ENCODE measurements around the gene ZFTA. TPM values are rescaled to one million over a fixed set of nuclear protein-coding genes. Genes with fewer than 3 reads are reported as not detected.

Gene ZFTA
- polyA plus RNA-seq, 3 donors: 1.2 TPM; not detected in 2

DNA sequence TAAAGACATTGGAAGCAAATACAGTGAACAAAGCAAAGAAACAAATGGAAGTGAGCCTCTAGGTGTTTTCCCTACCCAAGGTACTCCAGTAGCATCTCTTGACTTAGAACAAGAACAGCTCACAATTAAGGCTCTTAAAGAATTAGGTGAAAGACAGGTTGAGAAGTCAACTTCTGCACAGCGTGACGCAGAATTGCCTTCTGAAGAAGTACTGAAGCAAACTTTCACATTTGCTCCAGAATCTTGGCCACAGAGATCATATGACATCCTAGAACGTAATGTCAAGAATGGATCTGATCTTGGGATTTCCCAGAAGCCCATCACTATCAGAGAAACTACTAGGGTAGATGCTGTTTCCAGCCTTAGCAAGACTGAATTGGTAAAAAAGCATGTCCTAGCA lies 48.0 kb downstream of the ZFTA start:
- H3K9ac ChIP-seq (ENCODE audit: insufficient read depth, low read length, poor library complexity, severe bottlenecking): no peak overlapping the region
- no peaks in the 10 kb centered on the region for H3K4me1 ChIP-seq (ENCODE audit: control insufficient read depth in 1 of 2, insufficient read depth in 2 of 2, low read length in 2 of 2)
- H3K4me2 ChIP-seq (replicated peaks; ENCODE audit: extremely low read depth, low read length, poor library complexity, severe bottlenecking): no peak overlapping the region
- no peaks in the 10 kb centered on the region for H3K9me3 Mint-ChIP-seq
- H3K9me3 ChIP-seq (replicated peaks in 1 of 2; ENCODE audit: control insufficient read depth in 1 of 2, insufficient read depth in 1 of 2, low read length in 2 of 2): no peaks in the 10 kb centered on the region
- peaks cover 100% of the 10 kb centered on the region for H3K79me2 ChIP-seq (ENCODE audit: insufficient read depth, low read length)
- no peak overlapping the region for H3K27ac ChIP-seq (ENCODE audit: low read depth in 1 of 2, low read length in 2 of 2)
- peaks cover 100% of the 10 kb centered on the region for H4K20me1 ChIP-seq (ENCODE audit: insufficient read depth, low read length)
- peaks cover 4% of the 10 kb centered on the region for H3K4me1 Mint-ChIP-seq
- WGBS (ENCODE audit: insufficient coverage): 100% methylated on average over 3 of the region's 3 CpGs
- H3K4me3 Mint-ChIP-seq: no peak overlapping the region
- H3K27me3 ChIP-seq (ENCODE audit: control insufficient read depth in 2 of 2, insufficient read depth in 2 of 2, low read length in 2 of 2): no peaks in the 10 kb centered on the region
- TF ChIP-seq, protein P1, sequence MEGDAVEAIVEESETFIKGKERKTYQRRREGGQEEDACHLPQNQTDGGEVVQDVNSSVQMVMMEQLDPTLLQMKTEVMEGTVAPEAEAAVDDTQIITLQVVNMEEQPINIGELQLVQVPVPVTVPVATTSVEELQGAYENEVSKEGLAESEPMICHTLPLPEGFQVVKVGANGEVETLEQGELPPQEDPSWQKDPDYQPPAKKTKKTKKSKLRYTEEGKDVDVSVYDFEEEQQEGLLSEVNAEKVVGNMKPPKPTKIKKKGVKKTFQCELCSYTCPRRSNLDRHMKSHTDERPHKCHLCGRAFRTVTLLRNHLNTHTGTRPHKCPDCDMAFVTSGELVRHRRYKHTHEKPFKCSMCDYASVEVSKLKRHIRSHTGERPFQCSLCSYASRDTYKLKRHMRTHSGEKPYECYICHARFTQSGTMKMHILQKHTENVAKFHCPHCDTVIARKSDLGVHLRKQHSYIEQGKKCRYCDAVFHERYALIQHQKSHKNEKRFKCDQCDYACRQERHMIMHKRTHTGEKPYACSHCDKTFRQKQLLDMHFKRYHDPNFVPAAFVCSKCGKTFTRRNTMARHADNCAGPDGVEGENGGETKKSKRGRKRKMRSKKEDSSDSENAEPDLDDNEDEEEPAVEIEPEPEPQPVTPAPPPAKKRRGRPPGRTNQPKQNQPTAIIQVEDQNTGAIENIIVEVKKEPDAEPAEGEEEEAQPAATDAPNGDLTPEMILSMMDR (IDR thresholded peaks at IDR 0.05): no peak
- H3K4me3 ChIP-seq (replicated peaks in 1 of 3; ENCODE audit: low read depth in 2 of 3, low read length in 3 of 3): no peak overlapping the region
- peaks cover 0 to 21% of the 10 kb centered on the region in 2 donors for H3K36me3 ChIP-seq (replicated peaks in 1 of 2; ENCODE audit: control insufficient read depth in 1 of 2, insufficient read depth in 2 of 2, low read length in 2 of 2)
- no peak for DNase-seq
- H3K27ac Mint-ChIP-seq: no peak overlapping the region
- H2AFZ ChIP-seq (ENCODE audit: insufficient read depth, low read depth, low read length, poor library complexity, severe bottlenecking): no peak overlapping the region
- peaks cover 13 to 25% of the 10 kb centered on the region in 2 donors for H3K36me3 Mint-ChIP-seq
- H3K27me3 Mint-ChIP-seq (ENCODE audit: low read depth in 3 of 3): no peaks in the 10 kb centered on the region
- intact Hi-C loops (cut with micrococcal nuclease): loop anchor here in 1 of 2 donors (10.0 kb wide), 1 partner anchor 676 kb away; no protein-coding TSS in a partner anchor

GRCh38 chr11:63719987-63720386 lies 48.6 kb downstream of the ZFTA start:
- no CpG with 5 or more reads among the region's 2 CpGs for WGBS (ENCODE audit: insufficient coverage)
- H3K9me3 ChIP-seq (replicated peaks in 1 of 2; ENCODE audit: control insufficient read depth in 1 of 2, insufficient read depth in 1 of 2, low read length in 2 of 2): no peaks in the 10 kb centered on the region
- H4K20me1 ChIP-seq (ENCODE audit: insufficient read depth, low read length): peaks cover 100% of the 10 kb centered on the region
- H3K4me3 ChIP-seq (replicated peaks in 1 of 3; ENCODE audit: low read depth in 2 of 3, low read length in 3 of 3): no peak overlapping the region
- no peak overlapping the region for H3K27ac Mint-ChIP-seq
- no peaks in the 10 kb centered on the region for H3K27me3 Mint-ChIP-seq (ENCODE audit: low read depth in 3 of 3)
- no peaks in the 10 kb centered on the region for H3K9me3 Mint-ChIP-seq
- H3K27me3 ChIP-seq (ENCODE audit: control insufficient read depth in 2 of 2, insufficient read depth in 2 of 2, low read length in 2 of 2): no peaks in the 10 kb centered on the region
- no peak for DNase-seq
- H3K4me1 Mint-ChIP-seq: peaks cover 5% of the 10 kb centered on the region
- no peaks in the 10 kb centered on the region for H3K4me1 ChIP-seq (ENCODE audit: control insufficient read depth in 1 of 2, insufficient read depth in 2 of 2, low read length in 2 of 2)
- H3K9ac ChIP-seq (ENCODE audit: insufficient read depth, low read length, poor library complexity, severe bottlenecking): no peak overlapping the region
- H3K79me2 ChIP-seq (ENCODE audit: insufficient read depth, low read length): peaks cover 100% of the 10 kb centered on the region
- TF ChIP-seq, protein P1 (IDR thresholded peaks at IDR 0.05): no peak
- no peak overlapping the region for H3K27ac ChIP-seq (ENCODE audit: low read depth in 1 of 2, low read length in 2 of 2)
- no peak overlapping the region for H2AFZ ChIP-seq (ENCODE audit: insufficient read depth, low read depth, low read length, poor library complexity, severe bottlenecking)
- no peak overlapping the region for H3K4me3 Mint-ChIP-seq
- H3K36me3 ChIP-seq (replicated peaks in 1 of 2; ENCODE audit: control insufficient read depth in 1 of 2, insufficient read depth in 2 of 2, low read length in 2 of 2): peaks cover 0 to 27% of the 10 kb centered on the region in 2 donors
- peaks cover 15 to 27% of the 10 kb centered on the region in 2 donors for H3K36me3 Mint-ChIP-seq
- H3K4me2 ChIP-seq (replicated peaks; ENCODE audit: extremely low read depth, low read length, poor library complexity, severe bottlenecking): no peak overlapping the region
- intact Hi-C loops (cut with micrococcal nuclease): loop anchor here in 1 of 2 donors (10.0 kb wide), 1 partner anchor 675 kb away; no protein-coding TSS in a partner anchor

Measured in CD14-positive monocyte (primary cell).